HG02610 (cell line): ENCODE data around the gene GYS1.
"Not testable (repeated sequence)": the region's sequence is repeated elsewhere in the genome, so short reads cannot be mapped to it uniquely, and the experiment has no call there.

Source experiments
- ATAC-seq: cut with Tn5 transposase; IDR thresholded peaks from one replicate; pipeline ENCODE4 v1.9.1; 2021; ENCODE audit warnings: mild to moderate bottlenecking, moderate library complexity; ENCODE audit not compliant: unreplicated experiment

The GYS1 gene

GRCh38 chr19:49018388-49019241, 25.5 kb upstream of the GYS1 start:
- not testable (repeated sequence) for ATAC-seq

GRCh38 chr19:49017666-49018351, 24.7 kb upstream of the GYS1 start:
- no peak for ATAC-seq

GRCh38 chr19:49017041-49017665, 24.0 kb upstream of the GYS1 start, which contains the start of gene LHB:
Gene LHB (minus strand): TSS chr19:49017091. CDS start chr19:49017081, 10 bp downstream.
- no peak for ATAC-seq

- ATAC-seq = no peak
Observed at GRCh38 chr19:49016067-49016839, 23.1 kb upstream of the GYS1 start.

- ATAC-seq = no peak
Observed at GRCh38 chr19:49014870-49015255, 21.8 kb upstream of the GYS1 start.

- no peak for ATAC-seq
Observed at GRCh38 chr19:49014123-49014869, 21.2 kb upstream of the GYS1 start.

- no peak for ATAC-seq
Observed at GRCh38 chr19:49011194-49011593, 18.1 kb upstream of the GYS1 start.

GRCh38 chr19:49010453-49010852, 17.3 kb upstream of the GYS1 start:
- ATAC-seq = no peak

- no peak for ATAC-seq
Observed at GRCh38 chr19:49009828-49010227, 16.7 kb upstream of the GYS1 start.

- no peak for ATAC-seq
Observed at GRCh38 chr19:49006905-49007304, 13.8 kb upstream of the GYS1 start.

- no peak for ATAC-seq
Observed at GRCh38 chr19:49004964-49005614, 12.0 kb upstream of the GYS1 start.

- ATAC-seq = no peak
Observed at GRCh38 chr19:49004133-49004532, 11.0 kb upstream of the GYS1 start.

GRCh38 chr19:48999481-49000325, 6.6 kb upstream of the GYS1 start:
- no peak for ATAC-seq

GRCh38 chr19:48997972-48998371, 4.9 kb upstream of the GYS1 start:
- ATAC-seq = no peak

GRCh38 chr19:48994035-48994386, 902 bp upstream of the GYS1 start:
- no peak for ATAC-seq

- ATAC-seq = no peak
Observed at GRCh38 chr19:48992581-48993174, 431 bp downstream of the GYS1 start.

GRCh38 chr19:48991873-48992580, 1.1 kb downstream of the GYS1 start:
- no peak for ATAC-seq
